ENCODE measurements around the gene MLYCD.

DNA sequence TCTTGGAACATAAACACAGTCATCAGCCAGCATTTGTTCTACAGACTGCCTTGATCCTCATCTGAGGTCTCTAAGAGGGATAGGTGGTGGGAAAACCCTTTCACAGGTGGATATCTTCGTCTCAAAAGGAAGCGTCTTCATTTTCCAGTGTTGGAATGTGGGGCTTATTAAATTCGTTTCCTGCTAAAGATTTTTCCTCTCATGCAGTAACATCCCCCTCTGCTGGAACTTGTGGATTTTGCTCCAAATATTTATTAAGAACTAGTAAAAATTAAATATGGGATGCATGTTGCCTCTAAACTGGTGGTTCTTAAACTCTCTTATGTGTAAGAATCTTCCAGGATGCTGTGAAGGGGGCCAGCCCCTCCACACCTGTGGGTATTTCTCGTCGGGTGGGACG, 20.1 kb upstream of the MLYCD start:
- TF ChIP-seq, protein P1, sequence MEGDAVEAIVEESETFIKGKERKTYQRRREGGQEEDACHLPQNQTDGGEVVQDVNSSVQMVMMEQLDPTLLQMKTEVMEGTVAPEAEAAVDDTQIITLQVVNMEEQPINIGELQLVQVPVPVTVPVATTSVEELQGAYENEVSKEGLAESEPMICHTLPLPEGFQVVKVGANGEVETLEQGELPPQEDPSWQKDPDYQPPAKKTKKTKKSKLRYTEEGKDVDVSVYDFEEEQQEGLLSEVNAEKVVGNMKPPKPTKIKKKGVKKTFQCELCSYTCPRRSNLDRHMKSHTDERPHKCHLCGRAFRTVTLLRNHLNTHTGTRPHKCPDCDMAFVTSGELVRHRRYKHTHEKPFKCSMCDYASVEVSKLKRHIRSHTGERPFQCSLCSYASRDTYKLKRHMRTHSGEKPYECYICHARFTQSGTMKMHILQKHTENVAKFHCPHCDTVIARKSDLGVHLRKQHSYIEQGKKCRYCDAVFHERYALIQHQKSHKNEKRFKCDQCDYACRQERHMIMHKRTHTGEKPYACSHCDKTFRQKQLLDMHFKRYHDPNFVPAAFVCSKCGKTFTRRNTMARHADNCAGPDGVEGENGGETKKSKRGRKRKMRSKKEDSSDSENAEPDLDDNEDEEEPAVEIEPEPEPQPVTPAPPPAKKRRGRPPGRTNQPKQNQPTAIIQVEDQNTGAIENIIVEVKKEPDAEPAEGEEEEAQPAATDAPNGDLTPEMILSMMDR (conservative IDR thresholded peaks at IDR 0.05; ENCODE audit: low read depth, low read length) = peak; percentile 63
- TF ChIP-seq EZH2 (IDR thresholded peaks at IDR 0.05; ENCODE audit: borderline replicate concordance, low read depth, low read length, poor library complexity, severe bottlenecking) = no peak

Measured in A673 (cell line).